ENCODE results near the gene POLR2L. TPM values are rescaled to one million over a fixed set of nuclear protein-coding genes. Genes with fewer than 3 reads are reported as not detected.
A peak's percentile ranks its signal among the peaks of the same experiment; 100 is the strongest.

Gene POLR2L
- total RNA-seq, 6 donors from 2014 or later = 34.1 to 168 (median 102) TPM

- WGBS, 2 donors = 0 to 21% methylated on average over 4 to 28 of the region's 71 CpGs
- ATAC-seq (ENCODE audit: low FRiP score in 2 of 2) (no peak), DNase-seq (peak in 1 of 2 donors; percentile 90)
- Histone ChIP-seq H3K4me3 (peak overlapping the region; percentile 10 to 58 (median 51)), H3K4me1 (peaks cover 41 to 70% (median 49%) of the 10 kb centered on the region in 4 donors), H3K27me3 (peaks cover 0 to 4% (median 0%) of the 10 kb centered on the region in 4 donors), H3K27ac (peak overlapping the region in 1 of 4 donors; percentile 58), H3K9me3 (no peaks in the 10 kb centered on the region), H3K36me3 (peaks cover 0 to 24% (median 10%) of the 10 kb centered on the region in 4 donors)
- TF ChIP-seq CTCF (IDR thresholded peaks at IDR 0.05) = no peak
- no peak for TF ChIP-seq POLR2A (IDR thresholded peaks at IDR 0.05)
- no peak for TF ChIP-seq POLR2AphosphoS5 (IDR thresholded peaks at IDR 0.05)
- no peak for TF ChIP-seq EP300 (IDR thresholded peaks at IDR 0.05)
Measured at GRCh38 chr11:849104-849824, 6.9 kb upstream of the POLR2L start.

GRCh38 chr11:848380-848931, 6.1 kb upstream of the POLR2L start:
- H3K4me1 ChIP-seq = peaks cover 41 to 78% (median 56%) of the 10 kb centered on the region in 4 donors
- peak in 1 of 2 donors; percentile 38 for ATAC-seq (ENCODE audit: low FRiP score in 2 of 2)

GRCh38 chr11:847876-848275, 5.5 kb upstream of the POLR2L start:
- Histone ChIP-seq H3K9me3 (no peaks in the 10 kb centered on the region), H3K4me1 (peaks cover 41 to 84% (median 60%) of the 10 kb centered on the region in 4 donors), H3K27me3 (peaks cover 0 to 4% (median 0%) of the 10 kb centered on the region in 4 donors), H3K36me3 (peaks cover 0 to 17% (median 10%) of the 10 kb centered on the region in 4 donors), H3K27ac (no peak overlapping the region), H3K4me3 (no peak overlapping the region)
- ATAC-seq (ENCODE audit: low FRiP score in 2 of 2) (no peak), DNase-seq (no peak)
- TF ChIP-seq CTCF (IDR thresholded peaks at IDR 0.05) = no peak
- TF ChIP-seq EP300 (IDR thresholded peaks at IDR 0.05) = no peak
- no peak for TF ChIP-seq POLR2A (IDR thresholded peaks at IDR 0.05)
- TF ChIP-seq POLR2AphosphoS5 (IDR thresholded peaks at IDR 0.05) = no peak
- 79 to 100% methylated on average over 1 to 18 of the region's 18 CpGs for WGBS, 2 donors

More at GRCh38 chr11:848380-848931, 6.1 kb upstream of the POLR2L start:
- TF ChIP-seq POLR2AphosphoS5 (IDR thresholded peaks at IDR 0.05) (no peak), CTCF (IDR thresholded peaks at IDR 0.05) (peak; percentile 83 to 96 (median 90)), EP300 (IDR thresholded peaks at IDR 0.05) (no peak), POLR2A (IDR thresholded peaks at IDR 0.05) (no peak)
- Histone ChIP-seq H3K36me3 (peaks cover 0 to 17% (median 10%) of the 10 kb centered on the region in 4 donors), H3K4me3 (peak overlapping the region in 1 of 4 donors; percentile 55), H3K27me3 (peaks cover 0 to 4% (median 0%) of the 10 kb centered on the region in 4 donors), H3K27ac (no peak overlapping the region), H3K9me3 (no peaks in the 10 kb centered on the region)
- WGBS, 2 donors = 29 to 32% methylated on average over 5 to 13 of the region's 14 CpGs
- DNase-seq = peak in 1 of 2 donors; percentile 54

- Histone ChIP-seq H3K4me1 (peaks cover 41 to 90% (median 63%) of the 10 kb centered on the region in 4 donors), H3K36me3 (peaks cover 0 to 14% (median 10%) of the 10 kb centered on the region in 4 donors), H3K4me3 (no peak overlapping the region), H3K9me3 (no peaks in the 10 kb centered on the region), H3K27ac (peak overlapping the region; percentile 93 to 97 (median 94)), H3K27me3 (peaks cover 0 to 4% (median 0%) of the 10 kb centered on the region in 4 donors)
- TF ChIP-seq POLR2A (IDR thresholded peaks at IDR 0.05) (no peak), EP300 (IDR thresholded peaks at IDR 0.05) (no peak), CTCF (IDR thresholded peaks at IDR 0.05) (no peak), POLR2AphosphoS5 (IDR thresholded peaks at IDR 0.05) (no peak)
- no peak for DNase-seq
- no peak for ATAC-seq (ENCODE audit: low FRiP score in 2 of 2)
- WGBS, 2 donors = 55 to 74% methylated on average over 5 to 10 of the region's 11 CpGs
Measured at GRCh38 chr11:846496-847098, 4.3 kb upstream of the POLR2L start.
